Measurements from ENCODE around the gene CPB1. TPM values are rescaled to one million over a fixed set of nuclear protein-coding genes. Genes with fewer than 3 reads are reported as not detected.

CPB1 gene
- total and polyA plus RNA-seq, 2 of the 8 experiments (the other 6 are each of a cell fraction or from before 2014, with no cell fraction given) = not detected

GRCh38 chr3:148881286-148881685 is 53.7 kb downstream of the CPB1 start:
- H3K27me3 ChIP-seq (replicated peaks in 1 of 4; ENCODE audit: control insufficient read depth in 3 of 4, extremely low read depth in 1 of 4, insufficient read depth in 3 of 4, low read length in 3 of 4) = no peaks in the 10 kb centered on the region
- no peak overlapping the region for H2BK20ac ChIP-seq (ENCODE audit: low read length)
- no peak overlapping the region for H3K56ac ChIP-seq (replicated peaks; ENCODE audit: insufficient read length, low read depth, low read length)
- ChIA-PET POLR2A (ENCODE audit: partially characterized antibody) (no interaction called here), CTCF (ENCODE audit: partially characterized antibody) (interaction anchor here (0.6 to 5.6 kb wide), 37 partner anchors 8 to 544 kb away, joined by 3 to 41 read pairs (median 4); partner anchors contain the start of gene CPA3)
- H3K4me2 ChIP-seq (ENCODE audit: insufficient read depth in 1 of 2, low read depth in 2 of 2, low read length in 2 of 2) = no peak overlapping the region
- FAIRE-seq = no peak
- 79% methylated on average over 2 of the region's 2 CpGs; no CpG with 5 or more reads in 1 of the 2 experiments for WGBS, 2 experiments (ENCODE audit: extremely low coverage in 1 of 2, insufficient coverage in 1 of 2, insufficient read length in 1 of 2, insufficient replicate concordance in 2 of 2, low coverage in 1 of 2, low lambda C conversion rate in 2 of 2, missing lambda C conversion rate in 1 of 2)
- no peak overlapping the region for H3K23ac ChIP-seq (ENCODE audit: insufficient read length)
- H4K20me1 ChIP-seq (replicated peaks in 1 of 2; ENCODE audit: control insufficient read depth in 1 of 2, insufficient read depth in 2 of 2, low read length in 2 of 2) = no peaks in the 10 kb centered on the region
- no peak overlapping the region for H2BK120ac ChIP-seq (replicated peaks; ENCODE audit: low read depth, low read length)
- no peak overlapping the region for H4K8ac ChIP-seq (ENCODE audit: extremely low read depth, insufficient read depth, low read length)
- no peaks in the 10 kb centered on the region for H3K79me1 ChIP-seq (ENCODE audit: low read depth, low read length)
- H3K9me3 ChIP-seq (ENCODE audit: insufficient read depth in 2 of 2, low read depth in 1 of 2, low read length in 1 of 2) = no peaks in the 10 kb centered on the region
- H3K4ac ChIP-seq (replicated peaks; ENCODE audit: insufficient read length, low read depth, low read length) = no peak overlapping the region
- no peaks in the 10 kb centered on the region for H3K36me3 ChIP-seq (ENCODE audit: control insufficient read depth in 2 of 4, insufficient read depth in 4 of 4, low read length in 3 of 4)
- H4K5ac ChIP-seq (ENCODE audit: insufficient read length, low read depth, low read length) = no peak overlapping the region
- TF ChIP-seq USF2 (IDR thresholded peaks at IDR 0.05; ENCODE audit: low read length) (no peak), TBP (IDR thresholded peaks at IDR 0.05; ENCODE audit: low read depth, low read length) (no peak), MAFK (IDR thresholded peaks at IDR 0.05; ENCODE audit: low read depth, low read length) (no peak), EZH2 (IDR thresholded peaks at IDR 0.05; ENCODE audit: low read depth, low read length, severe bottlenecking) (no peak), EGR1 (IDR thresholded peaks at IDR 0.05; ENCODE audit: borderline replicate concordance, low read depth, low read length) (no peak), JUN (IDR thresholded peaks at IDR 0.05; ENCODE audit: low read depth, low read length) (no peak), KDM1A (IDR thresholded peaks at IDR 0.05; ENCODE audit: borderline replicate concordance, low read length) (no peak), POLR2A (IDR thresholded peaks at IDR 0.05; ENCODE audit: control extremely low read depth in 1 of 2, low read depth in 2 of 2, low read length in 2 of 2) (no peak)
- H2BK5ac ChIP-seq (ENCODE audit: low read depth, low read length) = no peak overlapping the region
- H3K27ac ChIP-seq (ENCODE audit: low read depth, low read length) = no peak overlapping the region
- H2BK12ac ChIP-seq (ENCODE audit: low read depth, low read length) = no peak overlapping the region
- no peaks in the 10 kb centered on the region for H3K23me2 ChIP-seq (ENCODE audit: low read depth, low read length)
- no peaks in the 10 kb centered on the region for H3K79me2 ChIP-seq (ENCODE audit: control insufficient read depth in 1 of 2, insufficient read depth in 2 of 2, low read length in 2 of 2)
- DNase-seq (ENCODE audit: low read depth in 1 of 2, low spot score in 2 of 2) = no peak
- H2BK15ac ChIP-seq (ENCODE audit: low read length) = no peak overlapping the region
- H3K14ac ChIP-seq (ENCODE audit: insufficient read length) = no peak overlapping the region
- no peak overlapping the region for H2AK5ac ChIP-seq (ENCODE audit: low read depth, low read length)
- H3K9ac ChIP-seq (replicated peaks in 1 of 4; ENCODE audit: extremely low read depth in 1 of 4, low read depth in 3 of 4, low read length in 3 of 4) = no peak overlapping the region
- H3K18ac ChIP-seq (ENCODE audit: extremely low read depth, low read length) = no peak overlapping the region
- H3K4me1 ChIP-seq (replicated peaks in 1 of 4; ENCODE audit: control insufficient read depth in 3 of 4, insufficient read depth in 4 of 4, low read length in 3 of 4) = no peaks in the 10 kb centered on the region
- H2AFZ ChIP-seq (ENCODE audit: low read length) = no peak overlapping the region
- H4K91ac ChIP-seq (replicated peaks; ENCODE audit: insufficient read length, low read length) = no peak overlapping the region
- H3K4me3 ChIP-seq (ENCODE audit: extremely low read depth in 1 of 4, insufficient read depth in 2 of 4, low read depth in 3 of 4, low read length in 4 of 4) = no peak overlapping the region
